PC-3 (cell line): ENCODE data around the gene KCNQ4. TPM values are rescaled to one million over a fixed set of nuclear protein-coding genes. Genes with fewer than 3 reads are reported as not detected.

Experiments
- ATAC-seq: fragments of 200-7000 bp; cut with Tn5 transposase; 2 replicates; pipeline ENCODE4 v1.9.1; 2020; ENCODE audit warnings: mild to moderate bottlenecking, moderate library complexity
- BruUV-seq: library from RNA; stranded (reverse); fragments of 400-500 nt; replicated peaks from 2 replicates; lab custom pipeline; 2021; lab: Mats Ljungman, UMichigan
- CTCF ChIA-PET: fragments of 300-600 bp; sonication (Branson Sonifier 250); formaldehyde crosslinking; loops from one replicate; lab custom pipeline; 2022; ENCODE audit warnings: antibody characterized with exemption; lab: Charles Lee
- POLR2A ChIA-PET: fragments of 300-600 bp; sonication (Branson Sonifier 250); formaldehyde crosslinking; loops from one replicate; lab custom pipeline; 2022; ENCODE audit warnings: antibody characterized with exemption; ENCODE audit not compliant: unreplicated experiment; lab: Charles Lee
- DNase-seq: peaks from one replicate; pipeline ENCODE4 v3.0.0-alpha.2; 2015
- H2AFZ ChIP-seq: fragments of 300-600 bp; sonication (generic); 2 replicates; pipeline ENCODE4 v1.6.0; 2016; ENCODE audit warnings: antibody characterized with exemption, low read length
- H3F3A ChIP-seq: fragments of 300-600 bp; sonication (generic); one replicate; pipeline ENCODE4 v1.6.0; 2017; ENCODE audit warnings: antibody characterized with exemption, low read length, control low read depth, mild to moderate bottlenecking; ENCODE audit not compliant: unreplicated experiment
- H3K27ac ChIP-seq: fragments of 300-600 bp; sonication (generic); 2 replicates; pipeline ENCODE4 v1.5.1; 2016; ENCODE audit warnings: mild to moderate bottlenecking, low read length
- H3K27me3 ChIP-seq: fragments of 300-600 bp; sonication (generic); 2 replicates; pipeline ENCODE4 v1.6.1; 2016; ENCODE audit warnings: low read length, mixed read lengths
- H3K36me3 ChIP-seq: fragments of 300-600 bp; sonication (generic); 2 replicates; pipeline ENCODE4 v1.6.1; 2016; ENCODE audit warnings: low read depth, mixed run types, low read length, mixed read lengths
- H3K4me1 ChIP-seq: fragments of 300-600 bp; sonication (generic); 2 replicates; pipeline ENCODE4 v1.5.1; 2016; ENCODE audit warnings: low read length; ENCODE audit not compliant: insufficient read depth
- H3K4me2 ChIP-seq: fragments of 300-600 bp; sonication (generic); 2 replicates; pipeline ENCODE4 v1.6.0; 2016; ENCODE audit warnings: low read length
- H3K4me3 ChIP-seq: fragments of 300-600 bp; sonication (generic); 2 replicates; pipeline ENCODE4 v1.5.1; 2016; ENCODE audit warnings: mild to moderate bottlenecking, low read length, mixed read lengths
- H3K79me2 ChIP-seq: fragments of 300-600 bp; sonication (generic); 2 replicates; pipeline ENCODE4 v1.6.1; 2017; ENCODE audit warnings: low read length, mixed read lengths
- H3K9ac ChIP-seq: fragments of 300-600 bp; sonication (generic); 2 replicates; pipeline ENCODE4 v1.6.0; 2016; ENCODE audit warnings: mild to moderate bottlenecking, low read length
- H3K9me2 ChIP-seq: fragments of 300-600 bp; sonication (generic); replicated peaks from 2 replicates; pipeline ENCODE4 v1.6.1; 2016; ENCODE audit warnings: mixed run types, low read length, mixed read lengths
- H3K9me3 ChIP-seq: fragments of 300-600 bp; sonication (generic); 2 replicates; pipeline ENCODE4 v1.6.1; 2016; ENCODE audit warnings: low read length, mixed read lengths
- H4K20me1 ChIP-seq: fragments of 300-600 bp; sonication (generic); 2 replicates; pipeline ENCODE4 v1.6.1; 2016; ENCODE audit warnings: low read length, mixed read lengths
- EZH2 ChIP-seq: fragments of 300-600 bp; sonication (generic); IDR thresholded peaks from one replicate; pipeline ENCODE4 v1.6.1; 2017; ENCODE audit warnings: antibody characterized with exemption, mild to moderate bottlenecking, low read length; ENCODE audit not compliant: unreplicated experiment
- EZH2phosphoT487 ChIP-seq: fragments of 300-600 bp; sonication (generic); IDR thresholded peaks from 2 replicates; pipeline ENCODE4 v1.6.1; 2018; ENCODE audit warnings: mild to moderate bottlenecking, antibody characterized with exemption, low read length, borderline replicate concordance
- intact Hi-C: fragments of 100-400 bp; cut with micrococcal nuclease; formaldehyde crosslinking; loops from 2 replicates; pipeline ENCODE4 v1.9.0; 2023
- total RNA-seq: library from RNA; depleted of rRNA; stranded (reverse); fragments of >200 nt; gene quantifications from 2 replicates; pipeline ENCODE4 v1.2.3, GENCODE V29; 2014
- TF ChIP-seq, protein P1 (sequence below): fragments of 300-600 bp; sonication (generic); conservative IDR thresholded peaks from 2 replicates; pipeline ENCODE4 v1.5.1; 2017; ENCODE audit warnings: antibody characterized with exemption, low read depth, mild to moderate bottlenecking, low read length

KCNQ4 gene
- total RNA-seq, 1 experiment from 2014 or later, result 2.5 TPM

DNA sequence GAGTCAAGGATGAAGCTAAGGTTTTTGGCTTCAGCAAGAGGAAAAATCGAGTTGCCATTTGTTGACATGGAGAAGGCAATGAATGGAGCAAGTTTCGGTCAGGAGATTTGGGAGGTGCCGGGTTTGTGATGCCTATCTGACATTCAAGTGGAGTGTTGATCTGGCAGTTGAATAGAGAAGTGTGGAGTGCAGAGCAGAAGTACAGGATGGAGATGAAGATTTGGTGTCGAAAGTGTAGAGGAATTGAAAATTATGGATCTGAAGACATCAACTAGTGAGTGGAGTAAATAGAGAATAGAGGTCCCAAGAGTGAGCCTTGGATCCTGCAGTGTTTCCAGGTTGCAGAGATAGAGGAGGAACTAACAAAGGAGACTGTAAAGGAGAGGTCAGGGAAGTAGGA, 52.7 kb downstream of the KCNQ4 start:
- Histone ChIP-seq H3K27me3 (no peaks in the 10 kb centered on the region), H3K79me2 (no peaks in the 10 kb centered on the region), H3K4me1 (no peaks in the 10 kb centered on the region), H3K9me3 (no peaks in the 10 kb centered on the region), H3F3A (no peaks in the 10 kb centered on the region), H3K4me2 (no peak overlapping the region), H3K9ac (no peak overlapping the region), H4K20me1 (no peaks in the 10 kb centered on the region), H3K9me2 (no peaks in the 10 kb centered on the region), H3K27ac (no peak overlapping the region), H3K36me3 (no peaks in the 10 kb centered on the region), H3K4me3 (no peak overlapping the region), H2AFZ (no peak overlapping the region)
- TF ChIP-seq, protein P1, sequence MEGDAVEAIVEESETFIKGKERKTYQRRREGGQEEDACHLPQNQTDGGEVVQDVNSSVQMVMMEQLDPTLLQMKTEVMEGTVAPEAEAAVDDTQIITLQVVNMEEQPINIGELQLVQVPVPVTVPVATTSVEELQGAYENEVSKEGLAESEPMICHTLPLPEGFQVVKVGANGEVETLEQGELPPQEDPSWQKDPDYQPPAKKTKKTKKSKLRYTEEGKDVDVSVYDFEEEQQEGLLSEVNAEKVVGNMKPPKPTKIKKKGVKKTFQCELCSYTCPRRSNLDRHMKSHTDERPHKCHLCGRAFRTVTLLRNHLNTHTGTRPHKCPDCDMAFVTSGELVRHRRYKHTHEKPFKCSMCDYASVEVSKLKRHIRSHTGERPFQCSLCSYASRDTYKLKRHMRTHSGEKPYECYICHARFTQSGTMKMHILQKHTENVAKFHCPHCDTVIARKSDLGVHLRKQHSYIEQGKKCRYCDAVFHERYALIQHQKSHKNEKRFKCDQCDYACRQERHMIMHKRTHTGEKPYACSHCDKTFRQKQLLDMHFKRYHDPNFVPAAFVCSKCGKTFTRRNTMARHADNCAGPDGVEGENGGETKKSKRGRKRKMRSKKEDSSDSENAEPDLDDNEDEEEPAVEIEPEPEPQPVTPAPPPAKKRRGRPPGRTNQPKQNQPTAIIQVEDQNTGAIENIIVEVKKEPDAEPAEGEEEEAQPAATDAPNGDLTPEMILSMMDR, result no peak
- no peak for TF ChIP-seq EZH2phosphoT487
- TF ChIP-seq EZH2, result no peak
- no TSS peak for BruUV-seq
- DNase-seq (no peak), ATAC-seq (no peak)
- ChIA-PET POLR2A (no interaction called here), CTCF (no interaction called here)
- intact Hi-C loops, result no loop called here

DNA sequence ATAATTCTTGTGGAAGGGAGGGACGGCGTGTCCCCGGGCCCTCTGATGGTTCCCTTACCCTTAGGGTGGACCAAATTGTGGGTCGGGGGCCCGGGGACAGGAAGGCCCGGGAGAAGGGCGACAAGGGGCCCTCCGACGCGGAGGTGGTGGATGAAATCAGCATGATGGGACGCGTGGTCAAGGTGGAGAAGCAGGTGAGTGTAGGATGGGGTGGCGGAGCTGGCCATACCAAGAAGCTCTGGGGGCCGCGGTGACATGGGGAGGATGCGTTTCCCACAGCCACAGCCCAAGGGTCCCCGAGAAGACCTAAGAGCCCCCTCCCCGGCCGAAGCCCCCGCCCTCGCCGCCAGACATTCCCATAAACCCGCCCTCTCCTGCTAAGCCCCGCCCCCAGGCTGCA, 54.0 kb downstream of the KCNQ4 start:
- H3K36me3 ChIP-seq, result no peaks in the 10 kb centered on the region
- POLR2A ChIA-PET, result no interaction called here
- CTCF ChIA-PET, result no interaction called here

More for the DNA sequence above, 54.0 kb downstream of the KCNQ4 start:
- ATAC-seq (no peak), DNase-seq (no peak)
- Histone ChIP-seq H3K79me2 (no peaks in the 10 kb centered on the region), H3K4me2 (no peak overlapping the region), H3F3A (no peaks in the 10 kb centered on the region), H3K9me2 (no peaks in the 10 kb centered on the region), H2AFZ (no peak overlapping the region), H3K9me3 (no peaks in the 10 kb centered on the region), H4K20me1 (no peaks in the 10 kb centered on the region), H3K9ac (no peak overlapping the region), H3K4me1 (no peaks in the 10 kb centered on the region), H3K27me3 (no peaks in the 10 kb centered on the region), H3K4me3 (no peak overlapping the region), H3K27ac (no peak overlapping the region)
- intact Hi-C loops, result no loop called here
- TF ChIP-seq, protein P1, result no peak
- TF ChIP-seq EZH2phosphoT487 (no peak), EZH2 (no peak)
- BruUV-seq, result no TSS peak
